HepG2 (cell line): ENCODE data around the gene ACOT8.
A peak's percentile ranks its signal among the peaks of the same experiment; 100 is the strongest.

ENCODE experiments used
- CTCF ChIP-seq: sonication (generic); formaldehyde crosslinking; IDR thresholded peaks from 2 replicates; pipeline ENCODE4 v1.5.0; 2020; ENCODE audit warnings: mild to moderate bottlenecking, missing genetic modification reagents, moderate library complexity
- EZH2 ChIP-seq: conservative IDR thresholded peaks from 2 replicates; pipeline ENCODE4 v1.6.1; 2012; ENCODE audit warnings: mild to moderate bottlenecking, low read depth, low read length, moderate library complexity
- GATAD1 ChIP-seq: IDR thresholded peaks from 2 replicates; pipeline ENCODE4 v1.6.1; 2016; ENCODE audit warnings: missing genetic modification reagents, missing compliant biosample characterization
- JUNB ChIP-seq: sonication (generic); formaldehyde crosslinking; IDR thresholded peaks from 2 replicates; pipeline ENCODE4 v1.8.0; 2022; ENCODE audit warnings: missing genetic modification reagents, mild to moderate bottlenecking, borderline replicate concordance
- KDM4B ChIP-seq: sonication (generic); formaldehyde crosslinking; IDR thresholded peaks from 2 replicates; pipeline ENCODE4 v1.4.0; 2020; ENCODE audit warnings: missing genetic modification reagents
- MYNN ChIP-seq: sonication (generic); formaldehyde crosslinking; IDR thresholded peaks from 2 replicates; pipeline ENCODE4 v1.4.0; 2020; ENCODE audit warnings: mild to moderate bottlenecking, low read depth, missing genetic modification reagents
- NCOA5 ChIP-seq: sonication (generic); formaldehyde crosslinking; IDR thresholded peaks from 2 replicates; pipeline ENCODE4 v1.4.0; 2020; ENCODE audit warnings: missing genetic modification reagents
- POLR2AphosphoS5 ChIP-seq: IDR thresholded peaks from 2 replicates; pipeline ENCODE4 v1.6.1; 2012; ENCODE audit warnings: low read depth, low read length
- REST ChIP-seq, 2 experiments: IDR thresholded peaks; 2 replicates each; pipeline ENCODE4 v1.6.1; 2011 to 2012; ENCODE audit warnings: low read length in 2 of 2, borderline replicate concordance in 1 of 2, low read depth in 1 of 2, mild to moderate bottlenecking in 1 of 2, moderate library complexity in 1 of 2
- ZBTB7A ChIP-seq: sonication (generic); formaldehyde crosslinking; IDR thresholded peaks from 2 replicates; pipeline ENCODE4 v1.8.0; 2022; ENCODE audit warnings: mild to moderate bottlenecking, missing genetic modification reagents
- ZNF501 ChIP-seq: sonication (generic); formaldehyde crosslinking; IDR thresholded peaks from 2 replicates; pipeline ENCODE4 v1.5.1; 2020; ENCODE audit warnings: mild to moderate bottlenecking, moderate library complexity, missing genetic modification reagents

GRCh38 chr20:45888681-45889080, 31.5 kb upstream of the ACOT8 start:
- TF ChIP-seq POLR2AphosphoS5, result 0 out of 2 replicates have a peak, but pooled peaks have one; percentile 16
- TF ChIP-seq REST (IDR thresholded peaks at IDR 0.05; ENCODE audit: borderline replicate concordance in 1 of 2, low read depth in 1 of 2, low read length in 2 of 2), result no peak
- TF ChIP-seq CTCF (CRISPR knock-in tag), result no peak
- no peak for TF ChIP-seq NCOA5 (CRISPR knock-in tag)
- no peak for TF ChIP-seq GATAD1 (CRISPR knock-in tag)
- TF ChIP-seq JUNB (CRISPR knock-in tag), result no peak
- no peak for TF ChIP-seq KDM4B (CRISPR knock-in tag)
- no peak for TF ChIP-seq EZH2
- no peak for TF ChIP-seq ZBTB7A (CRISPR knock-in tag)
- no peak for TF ChIP-seq ZNF501 (CRISPR knock-in tag)
- no peak for TF ChIP-seq MYNN (CRISPR knock-in tag)
